SK-N-SH (cell line): ENCODE measurements around the gene NCDN. TPM values are rescaled to one million over a fixed set of nuclear protein-coding genes. Genes with fewer than 3 reads are reported as not detected.

Experiments used
- CTCF ChIA-PET: fragments of 300-600, 350-600 bp; formaldehyde crosslinking; extraction: SDS; loops from one replicate; lab custom pipeline; 2021; lab: Yijun Ruan, JAX
- POLR2A ChIA-PET: fragments of 350-600 bp; sonication (Branson Sonifier 250); formaldehyde crosslinking; extraction: SDS; loops from one replicate; lab custom pipeline; 2020; ENCODE audit warnings: antibody characterized with exemption, inconsistent platforms; lab: Yijun Ruan, JAX
- DNase-seq: peaks from one replicate; pipeline ENCODE4 v3.0.0; 2012
- H2AFZ ChIP-seq: fragments of 200-600 bp; sonication (generic); 2 replicates; pipeline ENCODE4 v1.8.1; 2016; ENCODE audit warnings: antibody characterized with exemption, mild to moderate bottlenecking, low read depth
- H3F3A ChIP-seq: fragments of 200-600 bp; sonication (generic); replicated peaks from 2 replicates; pipeline ENCODE3; 2016; ENCODE audit warnings: antibody characterized with exemption, mild to moderate bottlenecking; ENCODE audit not compliant: insufficient read depth
- H3K27ac ChIP-seq, 2 experiments: fragments of 200-500 bp in 1 of 2; fragments of 200-600 bp in 1 of 2; sonication (Bioruptor generic) in 1 of 2; sonication (generic), shearing (Covaris generic) in 1 of 2; 2 replicates each; pipeline versions ENCODE4 v1.5.1 to v1.6.1; 2014 to 2016; ENCODE audit warnings: low read depth in 2 of 2, inconsistent platforms in 1 of 2, low read length in 1 of 2, mild to moderate bottlenecking in 1 of 2, mixed read lengths in 1 of 2
- H3K27me3 ChIP-seq: fragments of 200-600 bp; sonication (generic), shearing (Covaris generic); 2 replicates; pipeline ENCODE4 v1.6.1; 2016; ENCODE audit warnings: mixed run types; ENCODE audit not compliant: insufficient read depth
- H3K36me3 ChIP-seq, 2 experiments: fragments of 200-500 bp in 1 of 2; fragments of 200-600 bp in 1 of 2; sonication (Bioruptor generic) in 1 of 2; sonication (generic) in 1 of 2; replicated peaks in 1 of 2; 2 replicates each; pipeline versions ENCODE3 to v1.5.1; 2014 to 2016; ENCODE audit warnings: low read length in 1 of 2, mild to moderate bottlenecking in 1 of 2; ENCODE audit not compliant: insufficient read depth in 2 of 2, control insufficient read depth in 1 of 2
- H3K4me1 ChIP-seq, 2 experiments: fragments of 200-500 bp in 1 of 2; fragments of 200-600 bp in 1 of 2; sonication (Bioruptor generic) in 1 of 2; sonication (generic), shearing (Covaris generic) in 1 of 2; 2 replicates each; pipeline versions ENCODE4 v1.5.1 to v1.6.1; 2014 to 2016; ENCODE audit warnings: low read depth in 1 of 2, low read length in 1 of 2, mixed run types in 1 of 2; ENCODE audit not compliant: insufficient read depth in 2 of 2, control insufficient read depth in 1 of 2
- H3K4me2 ChIP-seq: fragments of 200-600 bp; sonication (generic), shearing (Covaris generic); 2 replicates; pipeline ENCODE4 v1.6.1; 2017; ENCODE audit warnings: mixed run types
- H3K4me3 ChIP-seq, 2 experiments: fragments of 200-500 bp in 1 of 2; fragments of 200-600 bp in 1 of 2; sonication (Bioruptor generic) in 1 of 2; sonication (generic), shearing (Covaris generic) in 1 of 2; 2 replicates each; pipeline versions ENCODE4 v1.5.1 to v1.8.1; 2014 to 2016; ENCODE audit warnings: low read depth in 2 of 2, inconsistent platforms in 1 of 2, low read length in 1 of 2, mild to moderate bottlenecking in 1 of 2, mixed read lengths in 1 of 2, moderate library complexity in 1 of 2
- H3K79me2 ChIP-seq: fragments of 200-600 bp; sonication (generic); 2 replicates; pipeline ENCODE4 v1.8.1; 2017; ENCODE audit warnings: mild to moderate bottlenecking; ENCODE audit not compliant: insufficient read depth
- H3K9ac ChIP-seq: fragments of 200-600 bp; sonication (generic); 2 replicates; pipeline ENCODE4 v1.6.1; 2017; ENCODE audit warnings: mixed run types
- H3K9me2 ChIP-seq: fragments of 200-600 bp; sonication (generic); 2 replicates; pipeline ENCODE4 v1.6.1; 2017; ENCODE audit warnings: mixed run types
- H3K9me3 ChIP-seq: fragments of 200-600 bp; sonication (generic); 2 replicates; pipeline ENCODE4 v1.6.1; 2017; ENCODE audit warnings: mixed run types, mild to moderate bottlenecking, moderate library complexity
- H4K20me1 ChIP-seq: fragments of 200-600 bp; sonication (generic); 2 replicates; pipeline ENCODE4 v1.6.1; 2017; ENCODE audit warnings: mild to moderate bottlenecking, mixed run types; ENCODE audit not compliant: insufficient read depth
- CHD2 ChIP-seq: fragments of 150-350 bp; IDR thresholded peaks from 2 replicates; pipeline ENCODE4 v1.6.1; 2018; ENCODE audit warnings: low read length; ENCODE audit not compliant: partially characterized antibody
- CTCF ChIP-seq: fragments of 200-600 bp; sonication (generic); IDR thresholded peaks from 2 replicates; pipeline ENCODE4 v1.6.1; 2017; ENCODE audit warnings: antibody characterized with exemption, mild to moderate bottlenecking, moderate library complexity
- ELF1 ChIP-seq: IDR thresholded peaks from 2 replicates; pipeline ENCODE4 v1.4.0; 2012
- FOSL2 ChIP-seq: IDR thresholded peaks from 2 replicates; pipeline ENCODE4 v1.4.0; 2012; ENCODE audit warnings: low read depth, mild to moderate bottlenecking, moderate library complexity, borderline replicate concordance
- IRF3 ChIP-seq: fragments of 150-350 bp; IDR thresholded peaks from 2 replicates; pipeline ENCODE4 v1.6.1; 2016; ENCODE audit warnings: mild to moderate bottlenecking, low read depth, low read length
- JUND ChIP-seq: IDR thresholded peaks from 2 replicates; pipeline ENCODE4 v1.4.0; 2012
- MEF2A ChIP-seq: IDR thresholded peaks from 2 replicates; pipeline ENCODE4 v1.4.0; 2012; ENCODE audit warnings: low read depth, borderline replicate concordance
- MXI1 ChIP-seq: IDR thresholded peaks from 2 replicates; pipeline ENCODE4 v1.6.1; 2012; ENCODE audit warnings: mild to moderate bottlenecking, low read depth, low read length, improper control_type of control experiment
- POLR2AphosphoS5 ChIP-seq: IDR thresholded peaks from 2 replicates; pipeline ENCODE4 v1.6.1; 2012; ENCODE audit warnings: low read depth, low read length
- RCOR1 ChIP-seq: fragments of 150-350 bp; IDR thresholded peaks from 2 replicates; pipeline ENCODE4 v1.6.1; 2017; ENCODE audit warnings: antibody characterized with exemption, low read length
- SIN3A ChIP-seq: IDR thresholded peaks from 2 replicates; pipeline ENCODE4 v1.6.1; 2012; ENCODE audit warnings: low read depth, mild to moderate bottlenecking, low read length, moderate library complexity, borderline replicate concordance
- SMC3 ChIP-seq: IDR thresholded peaks from 2 replicates; pipeline ENCODE4 v1.6.1; 2012; ENCODE audit warnings: low read depth, low read length, improper control_type of control experiment
- TCF12 ChIP-seq: IDR thresholded peaks from 2 replicates; pipeline ENCODE4 v1.4.0; 2012
- USF2 ChIP-seq: fragments of 150-350 bp; IDR thresholded peaks from 2 replicates; pipeline ENCODE4 v1.6.1; 2017; ENCODE audit warnings: antibody characterized with exemption, low read length, low read depth, borderline replicate concordance
- WGBS: methylation state at CpG from one replicate; pipeline ENCODE4 v1.1.6; 2017; ENCODE audit warnings: low lambda C conversion rate; 5-methylcytosine and 5-hydroxymethylcytosine counted together
- polyA plus RNA-seq, 3 experiments: library from polyadenylated mRNA; depleted of rRNA; stranded (reverse); fragments of >200 nt; gene quantifications; 2 replicates each; pipeline ENCODE4 v1.2.3, GENCODE V29; 2012

Gene NCDN
- polyA plus RNA-seq, 1 of the 3 experiments (the other 2 are of a cell fraction): 38.3 TPM

GRCh38 chr1:35592991-35593769, 35.6 kb downstream of the NCDN start:
- no peak for TF ChIP-seq FOSL2
- TF ChIP-seq SMC3: no peak
- no peak for TF ChIP-seq USF2
- TF ChIP-seq RCOR1: no peak
- no peak for TF ChIP-seq CTCF
- no peak for TF ChIP-seq TCF12
- no peak for TF ChIP-seq SIN3A
- no peak for TF ChIP-seq MEF2A
- TF ChIP-seq MXI1: no peak
- no peak for TF ChIP-seq IRF3
- TF ChIP-seq ELF1: no peak
- TF ChIP-seq JUND: no peak
- no peak for TF ChIP-seq CHD2
- no peak for TF ChIP-seq POLR2AphosphoS5
- Histone ChIP-seq H3F3A (peaks cover 5% of the 10 kb centered on the region), H3K36me3 (no peaks in the 10 kb centered on the region), H2AFZ (no peak overlapping the region), H3K4me3 (no peak overlapping the region), H3K27me3 (no peaks in the 10 kb centered on the region), H3K4me2 (no peak overlapping the region), H3K4me1 (no peaks in the 10 kb centered on the region; a peak in 1 of 4 replicates), H4K20me1 (no peaks in the 10 kb centered on the region), H3K79me2 (no peaks in the 10 kb centered on the region), H3K9me3 (no peaks in the 10 kb centered on the region), H3K27ac (no peak overlapping the region), H3K9ac (no peak overlapping the region), H3K9me2 (no peaks in the 10 kb centered on the region)
- 93% methylated on average over 8 of the region's 8 CpGs for WGBS
- no peak for DNase-seq
- CTCF ChIA-PET: interaction anchor here (0.9 to 2.1 kb wide), 3 partner anchors 24 to 134 kb away, joined by 5 to 8 read pairs (median 5); no protein-coding TSS in a partner anchor
- POLR2A ChIA-PET: no interaction called here
